AG04450 (cell line): ENCODE measurements around the gene SCTR. TPM values are rescaled to one million over a fixed set of nuclear protein-coding genes. Genes with fewer than 3 reads are reported as not detected.

Experiments
- CTCF ChIA-PET: fragments of 300-600, 350-600 bp; formaldehyde crosslinking; extraction: SDS; loops from one replicate; lab custom pipeline; 2022; ENCODE audit warnings: antibody characterized with exemption, inconsistent platforms; lab: Charles Lee
- POLR2A ChIA-PET: fragments of 350-600 bp; formaldehyde crosslinking; extraction: SDS; loops from one replicate; lab custom pipeline; 2021; ENCODE audit warnings: antibody characterized with exemption, inconsistent platforms; lab: Yijun Ruan, JAX
- DNase-seq: peaks from one replicate; pipeline ENCODE4 v3.0.0-alpha.2; 2011; ENCODE audit warnings: low read depth, low spot score
- H3K27ac ChIP-seq: one replicate; pipeline ENCODE4 v1.5.1; 2012; ENCODE audit warnings: low read depth, low read length, control low read depth
- H3K27me3 ChIP-seq: one replicate; pipeline ENCODE4 v1.6.0; 2012; ENCODE audit warnings: low read length; ENCODE audit not compliant: control insufficient read depth, insufficient read depth
- H3K4me3 ChIP-seq: 2 replicates; pipeline ENCODE4 v1.5.1; 2011; ENCODE audit warnings: mild to moderate bottlenecking, low read depth, low read length, control low read depth
- H3K9me3 ChIP-seq: 2 replicates; pipeline ENCODE4 v1.5.1; 2012; ENCODE audit warnings: low read length; ENCODE audit not compliant: control insufficient read depth, insufficient read depth
- CTCF ChIP-seq: IDR thresholded peaks from 2 replicates; pipeline ENCODE4 v1.5.1; 2011; ENCODE audit warnings: low read depth, low read length, control low read depth, inconsistent platforms
- polyA plus RNA-seq: library from polyadenylated mRNA; depleted of rRNA; stranded (reverse); fragments of >200 nt; gene quantifications from 2 replicates; pipeline ENCODE4 v1.2.3, GENCODE V29; 2011; rRNA removed

Gene SCTR
- polyA plus RNA-seq, 1 experiment, result not detected

DNA sequence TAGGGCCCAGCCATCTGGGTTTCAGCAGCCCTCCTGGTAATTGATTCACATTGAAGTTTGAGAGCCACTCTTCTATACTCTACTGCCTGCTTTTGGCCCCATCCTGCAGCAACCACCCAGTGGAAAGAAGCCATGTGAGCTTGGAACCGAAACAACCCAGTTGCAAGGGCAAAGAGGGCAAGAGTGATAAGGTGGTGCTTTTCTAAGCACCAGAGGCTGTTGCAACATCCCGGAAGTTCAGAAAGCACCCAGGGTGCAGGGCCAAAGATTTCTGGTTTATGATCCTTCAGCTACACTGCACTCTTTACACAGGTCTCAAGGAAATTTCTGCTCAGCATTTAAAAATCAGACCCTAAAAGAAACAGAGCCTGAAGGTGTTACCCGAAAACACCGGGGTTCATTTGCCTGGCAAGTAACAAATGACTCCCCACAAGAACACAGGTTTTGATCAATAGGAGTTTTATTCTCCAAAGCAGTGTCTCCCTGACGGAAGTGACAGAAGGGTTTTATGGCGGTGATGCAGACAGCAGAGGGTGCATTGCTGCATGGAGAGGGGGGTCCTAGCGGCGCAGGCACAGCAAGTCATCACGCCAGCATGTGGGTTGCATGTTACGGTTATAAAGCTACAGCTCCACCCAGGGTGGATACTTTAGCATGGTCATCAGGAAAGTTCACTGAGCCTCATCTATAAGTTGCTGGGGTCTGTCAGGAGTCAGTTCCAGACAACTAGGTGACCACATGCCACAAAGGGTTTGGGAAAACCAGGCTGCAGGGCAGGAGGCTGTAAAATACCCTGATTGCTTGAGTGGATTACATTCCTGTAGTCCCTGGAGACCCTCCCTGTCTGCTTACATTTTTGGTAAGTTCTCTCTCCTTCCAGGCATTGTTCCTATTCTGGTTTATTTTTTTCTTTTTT, 121.4 kb downstream of the SCTR start:
- DNase-seq, result no peak
- Histone ChIP-seq H3K9me3 (no peaks in the 10 kb centered on the region), H3K4me3 (no peak overlapping the region), H3K27me3 (peaks cover 2% of the 10 kb centered on the region), H3K27ac (no peak overlapping the region)
- ChIA-PET CTCF (interaction anchor here (1.5 kb wide), 1 partner anchor 74 kb away, joined by 4 read pairs; no protein-coding TSS in a partner anchor), POLR2A (no interaction called here)
- no peak for TF ChIP-seq CTCF

- POLR2A ChIA-PET, result no interaction called here
These were observed 122.2 kb downstream of the SCTR start for GRCh38 chr2:119402106-119402505.

DNA sequence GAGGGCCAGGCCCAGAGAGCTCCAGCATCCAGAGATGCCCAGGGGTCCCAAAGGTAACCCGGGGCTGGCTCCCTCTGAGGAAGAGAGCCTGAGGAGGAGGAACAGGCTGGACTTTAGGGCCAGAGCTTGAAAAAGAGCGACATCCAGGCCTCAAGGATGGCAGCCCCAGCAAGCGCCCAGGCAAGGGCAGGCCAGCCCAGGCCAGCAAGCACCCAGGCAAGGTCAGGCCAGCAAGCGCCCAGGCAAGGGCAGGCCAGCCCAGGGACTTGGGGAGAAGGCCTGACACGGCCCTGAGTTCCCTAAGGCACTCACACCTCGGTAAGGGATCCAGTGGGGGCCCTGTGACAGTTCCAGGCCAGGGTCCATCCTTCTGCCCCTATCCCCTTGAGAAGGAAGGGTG, 127.1 kb downstream of the SCTR start:
- Histone ChIP-seq H3K27me3 (peaks cover under 1% of the 10 kb centered on the region), H3K9me3 (no peaks in the 10 kb centered on the region), H3K27ac (no peak overlapping the region), H3K4me3 (no peak overlapping the region)
- no peak for DNase-seq
- TF ChIP-seq CTCF, result no peak
- ChIA-PET CTCF (interaction anchor here (0.6 kb wide), 1 partner anchor 10 kb away, joined by 3 read pairs; no protein-coding TSS in a partner anchor), POLR2A (no interaction called here)

More at GRCh38 chr2:119402106-119402505, 122.2 kb downstream of the SCTR start:
- peaks cover 2% of the 10 kb centered on the region for H3K27me3 ChIP-seq
- no peak overlapping the region for H3K4me3 ChIP-seq
- H3K9me3 ChIP-seq, result no peaks in the 10 kb centered on the region
- TF ChIP-seq CTCF, result no peak
- H3K27ac ChIP-seq, result no peak overlapping the region
- DNase-seq, result no peak
- CTCF ChIA-PET, result interaction anchor here (0.5 to 1.7 kb wide), 3 partner anchors 15 to 75 kb away, joined by 3 to 5 read pairs (median 4); no protein-coding TSS in a partner anchor

- no peak for DNase-seq
- H3K27me3 ChIP-seq, result peaks cover 4% of the 10 kb centered on the region
- no peak overlapping the region for H3K4me3 ChIP-seq
- no peaks in the 10 kb centered on the region for H3K9me3 ChIP-seq
- POLR2A ChIA-PET, result no interaction called here
- H3K27ac ChIP-seq, result no peak overlapping the region
- CTCF ChIA-PET, result no interaction called here
- no peak for TF ChIP-seq CTCF
These were observed 130.1 kb downstream of the SCTR start for GRCh38 chr2:119393971-119394748.

Other genes with a start within 250 kb of the SCTR start
- gene C2orf76, start 157.6 kb downstream of the SCTR start, polyA plus RNA-seq, result 26.5 and 30.2 TPM in 2 replicates
- gene DBI, start 157.5 kb downstream of the SCTR start, polyA plus RNA-seq, result 235 and 244 TPM in 2 replicates
- 0.98 and 1.2 TPM in 2 replicates for gene TMEM37, start 92.6 kb downstream of the SCTR start, polyA plus RNA-seq
- gene CFAP221, start 20.0 kb upstream of the SCTR start, polyA plus RNA-seq, result not detected in 2 replicates
- 6.7 and 7.5 TPM in 2 replicates for gene TMEM177, start 154.7 kb upstream of the SCTR start, polyA plus RNA-seq
- gene PTPN4, start 235.4 kb upstream of the SCTR start, polyA plus RNA-seq, result 16.5 and 19.6 TPM in 2 replicates